ENCODE data around the gene AATK.
"Not testable (repeated sequence)": the region's sequence is repeated elsewhere in the genome, so short reads cannot be mapped to it uniquely, and the experiment has no call there.

Gene AATK

DNA sequence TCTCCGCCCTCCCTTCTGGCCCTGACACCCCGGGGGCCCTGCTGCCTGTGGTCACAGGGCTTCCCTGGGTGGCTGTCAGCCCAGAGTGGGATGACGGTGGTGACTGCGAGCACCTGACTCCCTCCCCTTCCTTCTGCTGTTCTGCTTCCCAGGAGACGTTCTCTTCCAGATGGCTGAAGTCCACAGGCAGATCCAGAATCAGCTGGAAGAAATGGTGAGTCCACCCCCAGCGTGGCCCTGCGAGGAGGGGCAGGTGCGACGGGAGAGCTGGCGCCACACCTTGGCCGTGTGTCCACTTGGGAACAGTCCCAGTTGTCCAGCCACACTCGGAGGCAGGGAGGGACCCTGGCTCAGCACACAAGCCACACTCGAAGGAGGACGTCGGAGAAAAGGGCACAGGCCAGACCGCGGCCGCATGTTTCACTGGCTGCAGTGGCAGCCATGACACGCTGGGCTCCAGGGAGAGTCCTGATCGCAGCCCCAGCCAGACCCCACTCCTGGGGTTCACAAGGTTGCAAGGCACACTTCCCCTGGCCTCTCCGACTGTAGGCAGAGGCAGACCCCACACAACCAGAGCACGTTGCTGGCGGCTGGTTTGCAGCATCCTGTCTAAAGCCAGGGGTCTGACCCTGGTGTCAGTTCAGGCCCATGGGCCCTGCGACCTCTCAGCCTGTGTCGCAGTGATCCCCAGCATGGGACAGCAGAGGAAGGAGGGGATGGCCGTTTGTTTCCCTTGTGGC is 81.2 kb downstream of the AATK start:
- H3K27me3 ChIP-seq (ENCODE audit: control insufficient read depth, insufficient read depth, low read length) = no peaks in the 10 kb centered on the region
- H3K36me3 ChIP-seq (ENCODE audit: control insufficient read depth, low read depth, low read length) = no peaks in the 10 kb centered on the region
- H3K27ac ChIP-seq (ENCODE audit: low read length) = no peak overlapping the region
- no peaks in the 10 kb centered on the region for H3K9me3 ChIP-seq (ENCODE audit: control insufficient read depth, low read depth, low read length)
- no peaks in the 10 kb centered on the region for H3K4me1 ChIP-seq (ENCODE audit: control insufficient read depth, low read depth, low read length)
- H3K4me3 ChIP-seq (ENCODE audit: low read length) = no peak overlapping the region
- no peak overlapping the region for H3K9ac ChIP-seq (ENCODE audit: low read length)

- Histone ChIP-seq H3K27ac (ENCODE audit: low read length) (no peak overlapping the region), H3K9ac (ENCODE audit: low read length) (no peak overlapping the region), H3K36me3 (ENCODE audit: control insufficient read depth, low read depth, low read length) (no peaks in the 10 kb centered on the region), H3K4me3 (ENCODE audit: low read length) (no peak overlapping the region), H3K4me1 (ENCODE audit: control insufficient read depth, low read depth, low read length) (no peaks in the 10 kb centered on the region), H3K27me3 (ENCODE audit: control insufficient read depth, insufficient read depth, low read length) (no peaks in the 10 kb centered on the region), H3K9me3 (ENCODE audit: control insufficient read depth, low read depth, low read length) (no peaks in the 10 kb centered on the region)
These were observed 82.8 kb downstream of the AATK start for GRCh38 chr17:81083125-81083765.

GRCh38 chr17:81082177-81083073 is 83.6 kb downstream of the AATK start:
- Histone ChIP-seq H3K4me1 (ENCODE audit: control insufficient read depth, low read depth, low read length) (no peaks in the 10 kb centered on the region), H3K27ac (ENCODE audit: low read length) (no peak overlapping the region), H3K36me3 (ENCODE audit: control insufficient read depth, low read depth, low read length) (no peaks in the 10 kb centered on the region), H3K9me3 (ENCODE audit: control insufficient read depth, low read depth, low read length) (no peaks in the 10 kb centered on the region), H3K4me3 (ENCODE audit: low read length) (no peak overlapping the region), H3K27me3 (ENCODE audit: control insufficient read depth, insufficient read depth, low read length) (no peaks in the 10 kb centered on the region), H3K9ac (ENCODE audit: low read length) (no peak overlapping the region)

DNA sequence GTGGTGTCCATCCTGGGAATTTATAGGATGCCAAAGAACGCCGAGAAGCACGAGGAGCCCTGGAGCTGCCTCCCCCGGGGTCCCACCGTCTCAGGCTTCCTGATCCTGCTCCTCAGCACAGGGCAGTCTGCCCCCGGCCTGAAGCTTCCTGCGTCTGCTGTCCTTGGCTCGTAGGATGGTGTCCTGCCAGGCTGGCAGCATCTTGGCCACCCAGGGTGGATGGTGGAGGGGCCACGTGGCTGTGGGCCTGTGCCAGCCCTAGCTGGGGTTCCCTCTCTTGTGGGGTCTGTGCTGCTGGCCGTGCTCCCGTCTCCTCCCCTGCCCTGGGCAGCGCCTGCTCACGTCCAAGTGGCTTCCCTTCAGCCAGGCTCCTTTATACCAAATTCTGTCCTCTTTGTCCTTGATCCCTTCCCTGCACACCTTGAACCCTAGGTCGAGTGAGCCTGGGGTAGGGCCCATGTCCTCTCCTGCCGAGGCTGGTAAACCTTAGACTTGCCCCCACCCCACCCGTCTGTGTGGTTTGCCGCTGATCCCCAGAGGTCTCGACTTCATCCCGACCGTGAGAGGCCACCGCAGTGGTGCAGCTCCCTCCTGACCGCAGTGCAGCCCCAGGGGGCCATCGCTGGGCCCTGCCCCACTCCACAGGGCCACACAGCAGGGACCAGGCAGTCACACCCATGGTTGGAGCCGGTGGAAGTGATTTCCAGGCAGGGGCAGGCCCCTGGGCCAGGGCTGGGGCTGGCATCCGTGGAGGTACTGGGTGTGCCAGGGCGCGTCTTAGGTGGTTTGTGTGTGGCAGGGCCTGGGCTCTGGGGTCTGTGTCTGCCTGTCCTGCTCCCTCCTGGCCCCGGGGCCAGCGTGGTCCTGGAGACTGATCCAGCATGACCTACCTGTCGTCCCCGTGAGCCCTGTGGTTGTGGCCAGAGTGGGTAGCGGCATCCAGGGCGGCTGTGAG is 84.5 kb downstream of the AATK start:
- Histone ChIP-seq H3K9me3 (ENCODE audit: control insufficient read depth, low read depth, low read length) (no peaks in the 10 kb centered on the region), H3K4me1 (ENCODE audit: control insufficient read depth, low read depth, low read length) (no peaks in the 10 kb centered on the region), H3K9ac (ENCODE audit: low read length) (no peak overlapping the region), H3K4me3 (ENCODE audit: low read length) (no peak overlapping the region), H3K27me3 (ENCODE audit: control insufficient read depth, insufficient read depth, low read length) (no peaks in the 10 kb centered on the region), H3K27ac (ENCODE audit: low read length) (no peak overlapping the region), H3K36me3 (ENCODE audit: control insufficient read depth, low read depth, low read length) (no peaks in the 10 kb centered on the region)

GRCh38 chr17:81080019-81080418 is 86.0 kb downstream of the AATK start:
- Histone ChIP-seq H3K27me3 (ENCODE audit: control insufficient read depth, insufficient read depth, low read length) (no peaks in the 10 kb centered on the region), H3K9ac (ENCODE audit: low read length) (no peak overlapping the region), H3K27ac (ENCODE audit: low read length) (no peak overlapping the region), H3K4me3 (ENCODE audit: low read length) (no peak overlapping the region), H3K4me1 (ENCODE audit: control insufficient read depth, low read depth, low read length) (peaks cover 3% of the 10 kb centered on the region), H3K36me3 (ENCODE audit: control insufficient read depth, low read depth, low read length) (no peaks in the 10 kb centered on the region), H3K9me3 (ENCODE audit: control insufficient read depth, low read depth, low read length) (no peaks in the 10 kb centered on the region)

- H3K27me3 ChIP-seq (ENCODE audit: control insufficient read depth, insufficient read depth, low read length); H3K9me3 ChIP-seq (ENCODE audit: control insufficient read depth, low read depth, low read length); H3K9ac ChIP-seq (ENCODE audit: low read length); H3K4me3 ChIP-seq (ENCODE audit: low read length); H3K4me1 ChIP-seq (ENCODE audit: control insufficient read depth, low read depth, low read length); H3K36me3 ChIP-seq (ENCODE audit: control insufficient read depth, low read depth, low read length); H3K27ac ChIP-seq (ENCODE audit: low read length): not testable (repeated sequence)
These were observed 87.8 kb downstream of the AATK start for GRCh38 chr17:81078026-81078913.

DNA sequence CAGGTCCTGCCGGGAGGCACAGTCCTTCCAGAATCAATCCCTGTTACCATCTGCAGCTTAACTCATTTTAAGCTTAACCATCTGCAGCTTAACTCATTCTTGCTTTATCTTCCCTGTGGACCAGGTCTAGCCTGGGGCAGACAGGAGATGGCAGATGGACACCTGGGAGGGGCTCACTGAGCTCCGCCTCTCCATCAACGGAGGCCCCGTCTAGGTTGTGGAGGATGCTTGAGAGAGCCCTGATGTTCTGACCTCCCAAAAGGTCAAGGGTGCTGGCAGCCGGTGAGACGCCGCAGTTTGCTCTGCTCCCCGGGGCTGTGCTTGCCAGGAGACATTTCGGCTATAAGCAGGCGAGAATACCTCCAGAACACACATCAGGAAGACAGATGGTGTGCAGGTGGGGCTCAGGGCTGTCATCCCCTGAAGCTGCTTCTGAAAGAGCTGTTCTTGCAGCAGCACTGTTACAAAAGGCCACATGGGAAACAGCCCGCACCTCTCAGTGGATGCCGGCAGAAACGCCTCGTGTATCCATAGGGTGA is 89.8 kb downstream of the AATK start:
- no peaks in the 10 kb centered on the region for H3K36me3 ChIP-seq (ENCODE audit: control insufficient read depth, low read depth, low read length)
- no peaks in the 10 kb centered on the region for H3K27me3 ChIP-seq (ENCODE audit: control insufficient read depth, insufficient read depth, low read length)
- no peaks in the 10 kb centered on the region for H3K9me3 ChIP-seq (ENCODE audit: control insufficient read depth, low read depth, low read length)
- H3K27ac ChIP-seq (ENCODE audit: low read length) = no peak overlapping the region
- no peak overlapping the region for H3K4me3 ChIP-seq (ENCODE audit: low read length)
- peaks cover 7% of the 10 kb centered on the region for H3K4me1 ChIP-seq (ENCODE audit: control insufficient read depth, low read depth, low read length)
- no peak overlapping the region for H3K9ac ChIP-seq (ENCODE audit: low read length)

GRCh38 chr17:81075307-81075706 is 90.7 kb downstream of the AATK start:
- no peak overlapping the region for H3K9ac ChIP-seq (ENCODE audit: low read length)
- H3K36me3 ChIP-seq (ENCODE audit: control insufficient read depth, low read depth, low read length) = no peaks in the 10 kb centered on the region
- no peaks in the 10 kb centered on the region for H3K9me3 ChIP-seq (ENCODE audit: control insufficient read depth, low read depth, low read length)
- peaks cover 7% of the 10 kb centered on the region for H3K4me1 ChIP-seq (ENCODE audit: control insufficient read depth, low read depth, low read length)
- H3K4me3 ChIP-seq (ENCODE audit: low read length) = no peak overlapping the region
- H3K27me3 ChIP-seq (ENCODE audit: control insufficient read depth, insufficient read depth, low read length) = no peaks in the 10 kb centered on the region
- H3K27ac ChIP-seq (ENCODE audit: low read length) = no peak overlapping the region

DNA sequence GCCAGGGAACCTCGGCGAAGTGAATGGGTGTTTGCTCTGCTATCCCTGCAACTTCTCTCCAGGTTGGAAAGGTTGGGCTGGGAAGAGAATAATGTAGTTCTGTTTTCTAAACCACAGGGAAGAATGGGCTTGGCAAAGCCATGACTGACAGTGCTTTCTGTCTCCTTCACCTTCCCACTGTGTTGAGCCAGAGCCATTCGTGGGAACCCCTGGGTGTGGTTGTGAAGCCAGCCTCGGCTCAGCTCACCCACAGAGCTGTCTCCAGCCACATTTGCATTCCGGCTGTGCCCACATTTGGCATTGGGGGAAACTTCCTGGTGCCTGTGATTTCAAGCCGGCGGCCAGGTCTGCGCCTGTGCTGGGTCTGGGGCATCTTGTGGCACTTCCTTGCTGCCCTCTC is 91.1 kb downstream of the AATK start:
- H3K27me3 ChIP-seq (ENCODE audit: control insufficient read depth, insufficient read depth, low read length) = no peaks in the 10 kb centered on the region
- H3K9ac ChIP-seq (ENCODE audit: low read length) = no peak overlapping the region
- peaks cover 7% of the 10 kb centered on the region for H3K4me1 ChIP-seq (ENCODE audit: control insufficient read depth, low read depth, low read length)
- no peak overlapping the region for H3K4me3 ChIP-seq (ENCODE audit: low read length)
- no peaks in the 10 kb centered on the region for H3K9me3 ChIP-seq (ENCODE audit: control insufficient read depth, low read depth, low read length)
- no peak overlapping the region for H3K27ac ChIP-seq (ENCODE audit: low read length)
- no peaks in the 10 kb centered on the region for H3K36me3 ChIP-seq (ENCODE audit: control insufficient read depth, low read depth, low read length)
